B cell (primary cell): ENCODE data around the gene EIF3K.

ENCODE experiments used
- EZH2 ChIP-seq: IDR thresholded peaks from 2 replicates; pipeline ENCODE4 v1.6.1; 2012; ENCODE audit warnings: borderline replicate concordance, low read depth, mild to moderate bottlenecking, moderate library complexity, low read length; ENCODE audit not compliant: insufficient read depth, poor library complexity, severe bottlenecking
- TF ChIP-seq, protein P1 (sequence below): fragments of 200-600 bp; IDR thresholded peaks from one replicate; pipeline ENCODE4 v1.8.0; 2022; ENCODE audit warnings: antibody characterized with exemption, mild to moderate bottlenecking

DNA sequence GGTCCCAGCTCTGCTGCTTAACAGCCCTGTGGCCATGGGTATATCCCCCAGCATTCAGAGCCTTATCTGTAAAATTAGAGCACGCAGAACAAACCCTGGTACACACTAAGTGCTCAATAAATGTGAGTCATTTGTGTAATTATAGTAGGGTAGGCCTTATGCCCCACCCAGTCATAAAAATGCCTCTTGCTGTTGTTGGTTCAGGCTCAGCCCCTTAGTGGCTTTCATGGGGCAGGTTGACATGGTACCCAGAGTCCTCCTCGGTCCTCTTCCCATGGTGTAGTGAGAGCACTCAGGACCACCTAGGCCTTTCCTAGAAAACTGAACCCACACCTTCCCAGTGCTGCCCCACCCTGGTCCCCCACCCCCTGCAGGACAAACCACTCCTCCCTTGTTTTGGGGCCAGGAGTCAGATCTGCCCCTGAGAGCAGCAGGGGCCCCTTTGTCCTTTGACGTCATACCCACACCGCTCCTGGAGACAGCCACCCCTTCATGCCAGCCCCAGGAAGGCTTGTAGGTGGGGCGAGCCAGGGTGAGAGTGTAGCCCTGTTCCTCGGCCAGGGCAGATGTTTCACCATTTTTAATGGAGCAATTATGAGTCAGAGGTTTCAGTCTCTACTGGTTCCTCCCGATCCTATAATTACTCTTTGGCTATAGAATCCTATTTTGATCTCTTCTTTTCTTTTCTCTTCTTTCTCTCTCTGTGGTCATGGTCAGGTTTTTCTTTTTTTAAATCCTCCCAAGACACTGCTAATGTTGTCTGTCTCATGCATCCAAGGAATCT lies 65.3 kb downstream of the EIF3K start:
- TF ChIP-seq, protein P1, sequence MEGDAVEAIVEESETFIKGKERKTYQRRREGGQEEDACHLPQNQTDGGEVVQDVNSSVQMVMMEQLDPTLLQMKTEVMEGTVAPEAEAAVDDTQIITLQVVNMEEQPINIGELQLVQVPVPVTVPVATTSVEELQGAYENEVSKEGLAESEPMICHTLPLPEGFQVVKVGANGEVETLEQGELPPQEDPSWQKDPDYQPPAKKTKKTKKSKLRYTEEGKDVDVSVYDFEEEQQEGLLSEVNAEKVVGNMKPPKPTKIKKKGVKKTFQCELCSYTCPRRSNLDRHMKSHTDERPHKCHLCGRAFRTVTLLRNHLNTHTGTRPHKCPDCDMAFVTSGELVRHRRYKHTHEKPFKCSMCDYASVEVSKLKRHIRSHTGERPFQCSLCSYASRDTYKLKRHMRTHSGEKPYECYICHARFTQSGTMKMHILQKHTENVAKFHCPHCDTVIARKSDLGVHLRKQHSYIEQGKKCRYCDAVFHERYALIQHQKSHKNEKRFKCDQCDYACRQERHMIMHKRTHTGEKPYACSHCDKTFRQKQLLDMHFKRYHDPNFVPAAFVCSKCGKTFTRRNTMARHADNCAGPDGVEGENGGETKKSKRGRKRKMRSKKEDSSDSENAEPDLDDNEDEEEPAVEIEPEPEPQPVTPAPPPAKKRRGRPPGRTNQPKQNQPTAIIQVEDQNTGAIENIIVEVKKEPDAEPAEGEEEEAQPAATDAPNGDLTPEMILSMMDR: no peak
- TF ChIP-seq EZH2: no peak
